GM21423 (cell line): Measurements from ENCODE around the gene IP6K1.

ENCODE experiments used
- ATAC-seq: cut with Tn5 transposase; IDR thresholded peaks from one replicate; pipeline ENCODE4 v1.9.1; 2021; ENCODE audit warnings: mild to moderate bottlenecking, moderate library complexity; ENCODE audit not compliant: unreplicated experiment

IP6K1 gene

GRCh38 chr3:49727154-49727923 lies 59.0 kb downstream of the IP6K1 start:
- ATAC-seq: no peak

GRCh38 chr3:49725906-49726681 lies 60.2 kb downstream of the IP6K1 start:
- ATAC-seq: no peak

GRCh38 chr3:49724586-49724985 lies 61.8 kb downstream of the IP6K1 start:
- ATAC-seq: no peak

- peak; percentile 71 for ATAC-seq
These were observed 62.5 kb downstream of the IP6K1 start, which contains the start of gene GMPPB for GRCh38 chr3:49723628-49724551. GMPPB (minus strand) TSS chr3:49723951; CDS start chr3:49723726, 225 bp downstream.

GRCh38 chr3:49723296-49723627 lies 63.1 kb downstream of the IP6K1 start:
- ATAC-seq: no peak

- ATAC-seq: no peak
These were observed 63.4 kb downstream of the IP6K1 start for GRCh38 chr3:49722896-49723295.

GRCh38 chr3:49721896-49722781 lies 64.2 kb downstream of the IP6K1 start:
- ATAC-seq: no peak

- no peak for ATAC-seq
These were observed 64.8 kb downstream of the IP6K1 start for GRCh38 chr3:49721596-49721895.

- no peak for ATAC-seq
These were observed 65.3 kb downstream of the IP6K1 start for GRCh38 chr3:49720855-49721595.

GRCh38 chr3:49719214-49719884 lies 67.0 kb downstream of the IP6K1 start, which contains the start of gene AMIGO3:
AMIGO3 (minus strand) TSS chr3:49719684; CDS start chr3:49719465, 219 bp downstream.
- peak; percentile 50 for ATAC-seq

- no peak for ATAC-seq
These were observed 67.5 kb downstream of the IP6K1 start for GRCh38 chr3:49718858-49719213.

- no peak for ATAC-seq
These were observed 68.1 kb downstream of the IP6K1 start for GRCh38 chr3:49717959-49718857.

GRCh38 chr3:49717211-49717958 lies 69.0 kb downstream of the IP6K1 start:
- ATAC-seq: no peak

GRCh38 chr3:49716691-49717210 lies 69.6 kb downstream of the IP6K1 start:
- no peak for ATAC-seq

GRCh38 chr3:49716169-49716568 lies 70.2 kb downstream of the IP6K1 start:
- ATAC-seq: no peak

- no peak for ATAC-seq
These were observed 70.7 kb downstream of the IP6K1 start for GRCh38 chr3:49715611-49716121.
